Activated T-helper 17 cell treated with anti-CD3 and anti-CD28 coated beads, Interleukin-2, amount 50 U/mL, for 72 hours (primary cell): ENCODE data around the gene TUBB1. TPM values are rescaled to one million over a fixed set of nuclear protein-coding genes. Genes with fewer than 3 reads are reported as not detected.

Experiments
- ATAC-seq: fragments of 150-1000 bp; cut with Tn5 transposase; replicated peaks from 2 replicates; pipeline ENCODE4 v1.10.0; 2021; ENCODE audit warnings: mild to moderate bottlenecking, moderate library complexity
- H3K27ac Mint-ChIP-seq: one replicate; pipeline ENCODE4 v1.8.0; 2022; ENCODE audit warnings: mixed read lengths
- H3K27me3 Mint-ChIP-seq: one replicate; pipeline ENCODE4 v1.8.0; 2022; ENCODE audit warnings: mixed read lengths
- H3K36me3 Mint-ChIP-seq: one replicate; pipeline ENCODE4 v1.8.0; 2022; ENCODE audit warnings: low read depth, mild to moderate bottlenecking, mixed read lengths
- H3K4me1 Mint-ChIP-seq: one replicate; pipeline ENCODE4 v1.8.0; 2022; ENCODE audit warnings: mixed read lengths
- H3K4me3 Mint-ChIP-seq: one replicate; pipeline ENCODE4 v1.8.0; 2022; ENCODE audit warnings: mild to moderate bottlenecking, mixed read lengths
- H3K9me3 Mint-ChIP-seq: one replicate; pipeline ENCODE4 v1.8.0; 2022; ENCODE audit warnings: mixed read lengths
- total RNA-seq, 2 donors: library from RNA; stranded (reverse); gene quantifications; one replicate each; pipeline ENCODE4 v1.2.3, GENCODE V29; 2022

Gene TUBB1
- total RNA-seq, 2 donors from 2014 or later, result 0.08 to 0.13 TPM

DNA sequence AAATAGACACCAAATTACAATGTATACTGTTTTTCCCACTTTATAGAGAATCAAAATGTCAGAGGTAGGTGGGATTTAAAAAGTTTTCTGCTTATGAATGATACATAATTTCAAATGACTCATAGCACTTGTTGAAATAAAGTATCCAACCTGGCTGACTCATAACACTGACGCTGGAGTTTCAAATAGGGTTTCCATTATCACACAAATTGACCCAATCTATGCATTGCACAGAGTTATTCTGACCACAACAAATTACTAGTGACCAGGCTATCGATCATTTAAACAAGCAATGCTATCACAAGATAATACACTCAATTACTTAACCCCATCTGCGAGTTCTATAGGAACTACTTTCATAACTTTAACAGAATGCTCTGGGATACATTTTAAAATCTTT is 55.2 kb downstream of the TUBB1 start:
- Mint-ChIP-seq H3K27me3 (peaks cover 9% of the 10 kb centered on the region), H3K36me3 (no peaks in the 10 kb centered on the region), H3K27ac (no peak overlapping the region), H3K4me1 (peaks cover 20% of the 10 kb centered on the region), H3K4me3 (peak overlapping the region; percentile 66), H3K9me3 (no peaks in the 10 kb centered on the region)
- ATAC-seq, result peak; percentile 89

DNA sequence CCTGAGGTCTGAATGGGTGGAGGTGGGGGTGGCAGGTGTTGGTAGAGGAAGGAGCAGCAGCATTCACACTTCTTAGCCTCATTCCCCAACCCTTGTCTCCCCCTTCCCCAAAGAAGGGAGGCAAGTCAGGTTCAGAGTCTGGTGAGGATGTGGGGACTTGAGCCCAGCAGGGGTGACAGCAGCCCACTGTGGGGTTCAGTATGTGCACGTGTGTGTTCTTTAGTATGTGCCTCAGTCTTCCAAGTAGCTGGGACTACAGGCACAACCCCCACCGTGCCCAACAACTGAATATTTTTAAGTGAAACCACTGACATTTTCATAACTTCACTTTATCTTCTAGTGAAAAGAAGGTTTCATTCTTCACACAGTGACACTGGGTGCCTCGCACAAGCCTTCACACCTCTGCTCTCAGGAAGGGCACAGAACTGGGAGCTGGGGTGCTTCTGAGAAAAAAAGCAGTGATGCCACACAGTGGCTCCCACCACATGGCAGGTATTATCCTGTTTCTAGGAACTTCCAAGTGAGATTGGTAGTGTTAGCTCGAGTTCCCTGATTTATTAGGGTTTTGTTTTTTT is 56.8 kb downstream of the TUBB1 start:
- peaks cover 5% of the 10 kb centered on the region for H3K27me3 Mint-ChIP-seq

More for the DNA sequence above, 56.8 kb downstream of the TUBB1 start:
- no peaks in the 10 kb centered on the region for H3K36me3 Mint-ChIP-seq
- peaks cover 20% of the 10 kb centered on the region for H3K4me1 Mint-ChIP-seq
- ATAC-seq, result peak; percentile 54
- no peak overlapping the region for H3K27ac Mint-ChIP-seq
- H3K9me3 Mint-ChIP-seq, result no peaks in the 10 kb centered on the region
- H3K4me3 Mint-ChIP-seq, result peak overlapping the region; percentile 21

Other genes with a start within 250 kb of the TUBB1 start
- 1 to 10 TPM; 1.0 to 1.3 TPM for gene GNAS-AS1, start 168.5 kb upstream of the TUBB1 start, total RNA-seq
- 100 to 1,000 TPM; 412 to 688 TPM for gene GNAS, start 166.7 kb upstream of the TUBB1 start, total RNA-seq
- gene NELFCD, start 38.2 kb upstream of the TUBB1 start, total RNA-seq, result 100 to 1,000 TPM in 1 of 2 donors, 10 to 100 TPM in 1; 92.7 to 124 TPM
- gene CTSZ, start 12.2 kb upstream of the TUBB1 start, total RNA-seq, result 10 to 100 TPM; 29.7 to 52.2 TPM
- gene ATP5F1E, start 12.9 kb downstream of the TUBB1 start, total RNA-seq, result 10 to 100 TPM; 45.5 to 78.0 TPM
- 100 to 1,000 TPM in 1 of 2 donors, 10 to 100 TPM in 1; 77.1 to 107 TPM for gene PRELID3B, start 23.4 kb downstream of the TUBB1 start, total RNA-seq
- gene ZNF831, start 144.4 kb downstream of the TUBB1 start, total RNA-seq, result 10 to 100 TPM; 13.5 to 17.8 TPM